HL-60/S4 treated with retinoic acid at 250 ng/mL for 4 days and 3 days (cell line): Measurements from ENCODE around the gene MSX1.

ENCODE experiments used
- in situ Hi-C: fragments of 300-500 bp; cut with MboI; formaldehyde crosslinking; loops from 2 replicates; pipeline ENCODE4 v1.7.0; 2022; ENCODE audit warnings: low sequenced_read_pairs

MSX1 gene

DNA sequence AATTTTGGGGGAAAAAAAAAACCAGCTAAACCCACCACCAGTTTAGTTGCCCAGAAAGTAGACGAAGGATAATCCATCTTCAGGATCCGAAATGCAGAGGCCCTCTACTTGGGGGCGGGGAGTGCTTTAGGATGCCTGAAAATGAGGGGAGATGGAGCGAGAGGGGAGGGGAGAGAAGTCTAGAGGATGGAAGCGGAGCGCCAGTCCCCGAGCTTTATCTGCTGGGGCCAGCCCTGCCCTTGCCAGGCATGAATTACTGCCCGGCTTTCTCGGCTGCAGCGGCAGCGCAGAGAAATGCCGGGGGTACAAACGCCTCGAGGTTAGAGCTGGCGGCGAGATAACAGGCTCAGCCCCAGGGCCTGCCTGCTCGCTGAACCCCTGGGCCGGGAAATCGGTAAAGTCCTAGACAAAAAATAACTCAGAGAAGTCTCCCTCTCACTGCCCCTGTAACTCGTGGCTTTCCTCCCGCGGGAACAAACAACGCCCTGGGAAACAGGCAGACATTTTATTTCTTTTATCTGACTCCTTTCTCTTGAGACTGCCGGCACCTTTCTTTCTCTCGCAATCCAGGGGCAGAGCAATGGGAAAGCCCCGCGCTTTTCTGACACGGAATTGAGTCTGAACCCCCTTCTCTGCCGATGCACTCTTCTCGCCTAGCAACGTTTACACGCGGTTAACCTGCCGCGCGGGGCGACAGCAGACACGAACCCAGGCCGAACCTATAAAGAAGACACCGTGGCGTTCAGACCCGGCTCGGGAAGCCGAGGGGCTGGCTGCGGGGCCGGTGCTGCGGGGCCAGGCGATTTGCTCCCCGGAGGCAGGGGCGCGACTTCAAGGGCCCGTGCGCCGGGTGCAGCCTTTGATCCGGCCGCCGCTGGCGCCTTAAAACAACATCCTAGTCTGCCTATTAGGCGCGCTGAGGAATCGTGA lies 3.1 kb upstream of the MSX1 start:
- in situ Hi-C loops: no loop called here

DNA sequence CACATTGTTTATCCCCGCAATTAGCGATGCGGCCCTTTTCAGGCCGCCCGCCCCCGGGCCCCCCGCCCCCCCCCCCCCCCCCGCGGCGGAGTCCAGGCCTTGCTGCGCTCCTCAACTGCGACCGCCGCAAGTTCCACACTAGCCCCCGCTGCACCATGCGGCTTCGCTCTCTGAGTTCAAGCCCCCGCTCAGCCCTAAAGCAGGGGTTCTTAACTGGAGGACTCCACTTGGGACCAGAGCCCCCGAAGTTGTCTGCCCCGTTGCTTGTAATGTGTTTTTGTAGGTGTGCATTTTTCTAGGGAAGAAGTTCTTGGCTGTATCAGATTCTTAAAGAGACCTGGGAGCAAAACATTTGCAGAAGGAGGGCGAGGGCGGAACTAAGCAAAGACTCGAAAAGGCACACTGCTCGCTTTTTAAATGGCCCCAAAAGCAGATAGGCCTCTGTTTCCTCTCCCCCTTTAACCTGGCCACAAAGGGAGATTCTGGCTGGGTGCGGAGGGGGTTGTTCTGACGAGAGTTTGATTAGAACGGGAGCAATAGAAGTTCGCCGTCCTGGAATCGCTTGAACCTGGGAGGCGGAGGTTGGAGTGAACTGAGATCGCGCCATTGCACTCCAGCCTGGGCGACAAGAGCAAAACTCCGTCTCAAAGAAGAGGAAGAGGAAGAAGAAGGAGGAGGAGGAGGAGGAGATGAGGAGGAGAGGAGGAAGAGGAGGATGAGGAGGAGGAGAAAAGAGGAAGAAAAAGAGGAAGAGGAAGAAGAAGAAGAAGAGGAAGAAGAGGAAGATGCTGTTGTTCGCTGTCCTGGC lies 2.3 kb upstream of the MSX1 start:
- in situ Hi-C loops: no loop called here

DNA sequence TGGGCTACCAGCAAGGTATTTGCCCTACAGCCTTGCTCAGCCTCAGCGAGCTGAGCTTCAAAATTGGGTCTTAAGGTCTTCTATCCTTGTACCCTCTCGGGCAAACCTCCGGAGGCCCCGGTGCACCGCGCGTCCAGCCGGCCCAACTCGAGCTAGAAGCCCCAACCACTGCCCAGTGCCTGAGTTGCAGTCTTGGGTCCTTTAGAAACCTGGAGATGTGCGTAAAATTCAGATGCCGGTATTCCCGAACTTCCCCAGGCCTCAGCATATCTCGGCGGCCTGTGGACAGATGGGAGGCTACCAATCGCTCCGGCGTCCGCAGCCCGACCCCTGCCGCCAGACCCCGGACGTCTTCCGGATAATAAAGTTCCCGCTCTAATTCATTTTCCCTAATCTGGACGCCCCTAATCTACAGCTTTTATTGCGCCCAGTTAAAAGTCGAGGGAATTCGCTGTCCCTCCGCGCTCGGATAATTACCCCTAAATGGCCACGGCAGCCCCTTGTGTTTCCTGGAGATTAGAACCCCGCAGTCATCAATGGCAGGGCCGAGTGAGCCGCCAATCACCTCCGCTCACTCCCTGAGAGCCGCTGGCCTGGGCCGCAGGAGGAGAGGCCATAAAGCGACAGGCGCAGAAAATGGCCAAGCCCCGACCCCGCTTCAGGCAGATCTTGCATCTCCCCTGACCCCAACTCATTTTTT lies 1.5 kb upstream of the MSX1 start:
- in situ Hi-C loops: no loop called here

DNA sequence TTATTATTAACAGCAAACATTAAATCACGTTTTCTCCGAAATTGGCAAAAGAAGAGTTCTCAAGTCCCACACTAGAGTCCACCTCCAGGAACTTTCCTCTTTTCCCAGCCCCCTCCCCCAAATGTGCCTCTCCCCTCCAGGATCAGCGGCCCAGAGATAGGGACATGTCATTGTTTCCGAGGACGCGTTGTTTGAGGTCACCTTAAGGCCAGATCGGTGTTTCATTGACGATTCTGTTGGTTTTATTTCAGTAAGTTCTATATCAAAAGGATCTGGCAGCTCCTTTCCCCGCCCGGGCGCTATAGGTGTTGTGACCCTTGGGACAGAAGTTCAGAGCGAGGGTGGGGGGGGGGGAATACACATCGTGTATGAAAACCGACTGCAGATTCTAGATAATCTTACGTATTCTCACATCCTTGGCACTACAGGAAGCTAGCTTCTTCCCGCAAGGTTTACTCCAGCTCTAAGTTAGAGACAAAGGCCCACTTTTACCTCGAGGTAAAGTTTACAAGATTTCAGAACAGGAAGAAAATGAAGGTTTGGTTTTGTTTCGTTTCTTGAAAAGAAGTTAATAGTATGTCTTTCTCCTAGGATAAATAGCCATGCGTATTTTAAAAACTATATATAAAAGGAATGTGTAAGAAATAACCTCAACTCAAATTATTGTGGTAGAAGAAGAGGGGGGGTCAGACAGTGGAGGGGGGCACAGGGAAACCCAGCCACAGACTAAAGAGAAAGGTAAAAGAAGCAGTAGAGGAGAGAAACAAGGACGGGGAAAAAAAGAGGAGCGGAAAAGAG lies 739 bp upstream of the MSX1 start:
- in situ Hi-C loops: no loop called here

DNA sequence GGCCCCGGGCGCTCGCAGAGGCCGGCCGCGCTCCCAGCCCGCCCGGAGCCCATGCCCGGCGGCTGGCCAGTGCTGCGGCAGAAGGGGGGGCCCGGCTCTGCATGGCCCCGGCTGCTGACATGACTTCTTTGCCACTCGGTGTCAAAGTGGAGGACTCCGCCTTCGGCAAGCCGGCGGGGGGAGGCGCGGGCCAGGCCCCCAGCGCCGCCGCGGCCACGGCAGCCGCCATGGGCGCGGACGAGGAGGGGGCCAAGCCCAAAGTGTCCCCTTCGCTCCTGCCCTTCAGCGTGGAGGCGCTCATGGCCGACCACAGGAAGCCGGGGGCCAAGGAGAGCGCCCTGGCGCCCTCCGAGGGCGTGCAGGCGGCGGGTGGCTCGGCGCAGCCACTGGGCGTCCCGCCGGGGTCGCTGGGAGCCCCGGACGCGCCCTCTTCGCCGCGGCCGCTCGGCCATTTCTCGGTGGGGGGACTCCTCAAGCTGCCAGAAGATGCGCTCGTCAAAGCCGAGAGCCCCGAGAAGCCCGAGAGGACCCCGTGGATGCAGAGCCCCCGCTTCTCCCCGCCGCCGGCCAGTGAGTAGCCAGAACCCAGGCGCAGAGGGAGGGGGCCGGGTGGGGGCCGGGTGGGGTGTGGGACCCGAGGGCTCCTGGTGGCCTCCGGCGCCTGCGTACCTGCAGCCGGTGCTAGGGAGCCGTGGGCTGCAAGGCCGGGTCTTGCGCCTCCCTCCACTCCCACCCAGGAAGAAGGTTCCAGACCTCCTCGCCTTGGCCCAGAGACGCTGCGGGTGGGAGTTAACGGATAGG lies 534 bp downstream of the MSX1 start:
- in situ Hi-C loops: no loop called here

DNA sequence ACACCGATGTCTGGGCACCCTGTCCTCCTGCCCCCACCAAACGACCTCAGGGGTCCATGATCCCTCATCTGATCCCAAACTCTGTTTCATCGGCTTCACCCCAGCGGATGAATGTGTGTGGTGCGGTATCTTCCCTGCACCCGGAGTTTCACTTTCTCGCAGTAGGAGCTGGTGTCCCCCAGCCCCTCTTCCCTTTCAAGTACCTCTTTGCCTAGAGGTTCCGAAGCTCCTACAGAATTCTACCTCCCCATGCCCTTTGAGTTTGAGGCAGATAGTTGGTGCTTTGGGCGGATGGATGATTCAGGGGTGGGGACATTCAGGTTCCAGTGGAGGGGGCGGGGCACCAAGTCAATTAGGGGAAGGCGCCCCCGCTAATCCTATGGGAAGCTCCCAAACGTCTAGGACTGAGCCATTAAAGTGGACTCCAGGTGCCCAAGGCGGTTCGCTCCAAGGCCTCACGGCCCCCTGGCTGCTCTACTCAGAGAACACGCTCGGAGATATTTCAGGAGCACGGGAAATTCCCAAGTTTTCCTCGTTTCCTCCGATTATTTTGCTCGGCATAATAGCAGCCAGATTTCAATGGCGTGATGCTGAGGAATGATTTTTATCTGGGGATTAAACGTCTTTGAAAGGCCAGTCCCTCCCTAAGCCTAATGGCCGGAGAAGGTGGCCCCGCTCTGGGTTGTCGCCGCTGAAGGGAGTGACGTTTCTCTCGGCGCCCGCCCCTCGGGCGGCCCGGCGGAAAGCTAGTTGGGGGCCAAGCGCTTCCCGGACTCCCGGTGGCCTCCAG lies 1.3 kb downstream of the MSX1 start:
- in situ Hi-C loops: no loop called here

DNA sequence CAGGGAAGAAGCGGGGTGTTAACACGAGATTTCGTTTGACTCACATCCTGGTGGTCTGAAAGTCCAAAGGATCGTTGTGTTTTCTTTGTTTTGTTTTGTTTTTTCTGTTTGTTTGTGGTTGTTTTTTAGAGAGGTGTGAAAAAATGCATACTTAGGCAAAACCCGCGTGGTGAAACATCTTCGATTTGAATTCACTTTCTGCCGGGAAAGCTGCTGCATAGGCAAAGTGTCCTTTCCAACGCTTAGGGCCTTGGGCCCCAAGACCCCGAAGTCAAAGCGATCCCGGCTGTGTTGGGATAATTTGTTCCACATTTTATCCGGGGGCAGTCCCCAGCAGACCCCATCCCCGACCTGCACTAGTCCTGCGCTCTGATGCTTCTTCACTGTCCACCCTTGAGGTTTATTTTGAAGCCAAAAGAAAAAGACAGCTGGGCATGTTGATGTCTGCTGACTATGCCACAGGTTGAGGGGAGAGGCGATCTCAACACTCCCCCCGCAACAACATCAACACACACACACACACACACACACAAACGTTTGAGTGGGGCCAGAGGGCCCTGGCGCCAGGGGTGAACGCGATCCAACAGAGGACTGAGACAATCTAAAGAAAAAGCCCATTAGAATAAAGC lies 2.0 kb downstream of the MSX1 start:
- in situ Hi-C loops: no loop called here

DNA sequence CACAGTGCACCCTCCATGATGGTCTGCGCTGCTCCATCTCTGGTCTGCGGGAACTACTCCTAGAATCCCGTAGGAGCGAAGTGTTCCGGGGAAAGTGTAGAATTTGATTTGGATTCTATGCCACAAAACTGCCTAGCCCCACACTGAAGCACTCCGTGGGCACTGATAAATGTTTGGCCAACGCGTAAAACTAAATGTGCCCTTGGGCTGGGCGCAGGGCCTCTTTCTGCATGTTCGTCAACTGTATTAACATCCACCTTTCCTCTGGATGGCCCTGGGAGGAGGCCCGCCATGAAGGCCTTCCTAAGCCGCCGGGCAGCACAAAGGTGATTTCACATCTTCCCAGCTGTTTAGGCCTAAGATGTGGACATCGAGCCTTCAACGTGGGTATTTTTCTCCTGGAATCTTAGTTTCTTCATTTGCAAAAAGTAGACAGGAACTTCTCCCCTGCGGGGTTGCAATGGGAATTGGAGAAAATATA lies 2.6 kb downstream of the MSX1 start:
- in situ Hi-C loops: no loop called here

DNA sequence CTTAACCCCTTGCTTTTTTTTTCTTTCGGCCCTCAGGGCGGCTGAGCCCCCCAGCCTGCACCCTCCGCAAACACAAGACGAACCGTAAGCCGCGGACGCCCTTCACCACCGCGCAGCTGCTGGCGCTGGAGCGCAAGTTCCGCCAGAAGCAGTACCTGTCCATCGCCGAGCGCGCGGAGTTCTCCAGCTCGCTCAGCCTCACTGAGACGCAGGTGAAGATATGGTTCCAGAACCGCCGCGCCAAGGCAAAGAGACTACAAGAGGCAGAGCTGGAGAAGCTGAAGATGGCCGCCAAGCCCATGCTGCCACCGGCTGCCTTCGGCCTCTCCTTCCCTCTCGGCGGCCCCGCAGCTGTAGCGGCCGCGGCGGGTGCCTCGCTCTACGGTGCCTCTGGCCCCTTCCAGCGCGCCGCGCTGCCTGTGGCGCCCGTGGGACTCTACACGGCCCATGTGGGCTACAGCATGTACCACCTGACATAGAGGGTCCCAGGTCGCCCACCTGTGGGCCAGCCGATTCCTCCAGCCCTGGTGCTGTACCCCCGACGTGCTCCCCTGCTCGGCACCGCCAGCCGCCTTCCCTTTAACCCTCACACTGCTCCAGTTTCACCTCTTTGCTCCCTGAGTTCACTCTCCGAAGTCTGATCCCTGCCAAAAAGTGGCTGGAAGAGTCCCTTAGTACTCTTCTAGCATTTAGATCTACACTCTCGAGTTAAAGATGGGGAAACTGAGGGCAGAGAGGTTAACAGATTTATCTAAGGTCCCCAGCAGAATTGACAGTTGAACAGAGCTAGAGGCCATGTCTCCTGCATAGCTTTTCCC lies 3.4 kb downstream of the MSX1 start:
- in situ Hi-C loops: no loop called here

DNA sequence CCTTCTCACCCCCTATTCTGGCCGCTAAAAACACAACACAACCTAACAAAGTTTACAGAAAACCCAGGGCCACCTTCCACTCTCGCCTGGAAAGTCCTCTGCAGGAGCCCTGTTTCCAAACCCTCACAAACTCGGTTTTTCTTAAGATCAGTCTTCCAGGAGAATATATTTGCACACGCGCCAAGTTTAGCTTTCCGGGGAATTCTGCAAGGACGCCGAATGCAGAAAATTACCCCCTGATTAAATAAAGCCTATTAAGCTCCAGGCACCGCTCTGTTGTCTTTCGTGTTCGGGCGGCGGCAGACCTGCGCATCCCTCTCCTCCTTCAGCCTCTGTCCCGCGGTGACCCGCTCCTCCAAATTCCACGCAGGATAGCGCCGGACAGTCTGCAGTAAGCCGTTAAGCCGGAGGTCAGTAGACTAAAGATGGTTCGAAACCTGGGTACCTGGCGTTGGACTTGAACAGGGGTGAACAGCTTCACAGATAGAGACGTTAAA lies 5.0 kb downstream of the MSX1 start:
- in situ Hi-C loops: no loop called here

DNA sequence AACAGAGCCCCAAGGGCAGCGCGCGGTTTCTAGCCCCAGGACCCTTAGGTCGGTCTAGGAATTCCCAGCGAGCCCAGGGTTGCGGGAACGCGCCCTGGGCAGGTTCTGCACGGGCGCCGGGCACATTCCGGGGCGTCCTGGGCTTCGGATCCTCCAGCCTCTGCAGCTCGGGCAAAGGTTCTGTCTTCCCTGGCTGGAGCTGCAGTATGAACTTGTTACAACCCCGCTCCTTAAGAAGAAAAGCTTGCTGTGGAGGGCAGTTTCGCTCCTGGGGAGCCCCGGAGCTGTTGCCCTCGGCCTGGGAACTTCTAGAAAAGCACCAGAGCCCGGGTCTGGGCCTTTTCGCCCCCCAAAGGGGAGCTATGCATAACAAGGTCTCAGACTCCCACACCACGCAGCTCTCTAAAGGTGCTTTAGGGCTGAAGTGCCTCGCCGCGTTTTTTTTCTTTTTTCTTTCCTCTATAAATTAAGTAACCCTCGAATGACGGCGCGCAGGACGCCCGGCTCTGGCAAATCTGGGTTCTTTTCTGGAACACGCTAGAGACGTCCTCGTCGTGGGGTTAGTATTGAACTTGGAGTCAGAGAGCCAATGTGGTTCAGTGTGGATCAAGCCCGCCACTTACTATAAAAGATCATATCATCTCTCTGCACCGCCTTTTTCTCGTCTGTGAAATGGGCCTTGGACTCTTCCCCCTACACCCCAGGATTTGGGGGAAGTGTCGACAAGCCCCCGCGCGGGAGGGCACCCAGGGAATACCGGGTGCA lies 5.7 kb downstream of the MSX1 start:
- in situ Hi-C loops: no loop called here

DNA sequence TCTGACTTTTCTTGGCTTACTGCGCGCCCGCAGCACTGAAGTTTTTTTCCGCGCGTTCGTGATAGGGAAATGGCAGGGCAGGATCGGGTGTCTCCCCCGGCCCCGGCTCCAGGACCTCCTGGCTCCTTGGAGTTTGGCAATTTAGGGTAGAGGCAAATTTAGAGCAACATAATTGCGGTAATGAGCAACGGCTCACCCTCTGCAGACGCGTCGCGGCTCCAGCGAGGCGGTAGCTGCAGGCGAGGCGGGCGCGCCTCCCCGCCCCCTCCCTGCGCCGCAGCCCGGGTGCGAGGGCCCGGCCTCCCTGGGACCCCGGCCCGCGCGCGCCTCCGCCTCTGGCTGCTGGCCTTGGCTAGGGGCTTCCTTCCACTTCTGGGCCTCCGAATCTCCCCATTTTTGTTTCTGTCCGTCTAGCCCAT lies 6.2 kb downstream of the MSX1 start:
- in situ Hi-C loops: no loop called here

DNA sequence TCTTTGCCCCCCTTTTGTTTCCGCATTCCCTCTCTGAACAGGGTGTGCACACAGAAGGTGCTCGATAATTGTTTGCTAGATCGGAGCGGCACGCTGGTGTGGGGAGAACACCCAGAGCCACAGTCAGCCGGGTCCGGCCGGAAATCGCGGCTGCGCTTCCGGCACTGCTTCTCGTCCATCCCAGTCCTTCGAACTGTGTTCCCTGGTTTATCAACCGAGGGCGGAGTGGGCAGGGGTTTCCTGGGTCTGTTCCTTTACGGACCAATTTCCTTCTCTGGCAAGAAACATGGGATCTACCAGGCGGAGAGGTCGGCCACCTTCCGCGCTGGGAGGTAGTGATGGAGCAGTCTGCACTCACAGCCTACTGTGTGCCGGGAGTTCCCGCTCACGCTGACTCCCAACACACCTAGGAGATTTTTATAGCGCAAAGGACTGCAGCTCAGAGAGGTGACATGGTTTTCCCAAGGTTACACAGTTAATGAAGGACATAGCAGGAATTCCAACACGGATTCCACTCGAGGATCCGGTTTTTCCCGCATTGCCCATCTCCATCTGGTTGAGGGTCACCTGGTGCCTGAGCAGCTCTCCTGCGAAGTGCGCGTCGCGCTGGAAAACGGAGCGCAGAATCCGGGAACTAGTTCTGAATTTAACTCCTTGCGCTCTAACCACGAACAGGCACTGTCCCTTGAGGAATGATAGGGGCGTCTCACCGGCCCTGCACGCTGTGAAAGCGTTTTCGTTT lies 6.8 kb downstream of the MSX1 start:
- in situ Hi-C loops: no loop called here

DNA sequence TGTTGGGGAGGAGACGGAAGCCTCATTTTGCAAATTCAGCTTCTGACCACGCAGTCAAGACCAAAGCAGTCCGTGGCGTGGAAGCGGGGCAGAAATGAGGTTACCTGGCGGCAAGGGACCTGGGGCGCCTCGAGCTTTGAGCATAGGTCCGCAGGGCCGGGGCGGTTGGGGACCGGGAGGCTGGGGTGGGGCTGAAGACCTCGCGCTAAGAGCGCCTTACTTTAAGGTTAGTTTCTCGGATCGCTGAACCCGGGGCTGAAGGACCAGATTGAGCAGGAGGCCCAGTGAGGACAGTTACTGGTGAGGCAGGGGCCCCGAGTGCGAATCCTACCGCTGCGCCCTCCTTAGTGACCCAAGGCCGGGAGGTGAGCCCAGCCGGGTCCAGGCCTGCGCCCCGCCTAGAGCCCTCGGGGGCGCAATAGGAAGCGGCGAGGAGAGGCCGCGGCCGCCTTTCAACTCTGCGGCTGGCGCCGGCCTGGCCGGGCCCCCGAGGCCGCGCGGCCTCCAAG lies 7.5 kb downstream of the MSX1 start:
- in situ Hi-C loops: no loop called here

DNA sequence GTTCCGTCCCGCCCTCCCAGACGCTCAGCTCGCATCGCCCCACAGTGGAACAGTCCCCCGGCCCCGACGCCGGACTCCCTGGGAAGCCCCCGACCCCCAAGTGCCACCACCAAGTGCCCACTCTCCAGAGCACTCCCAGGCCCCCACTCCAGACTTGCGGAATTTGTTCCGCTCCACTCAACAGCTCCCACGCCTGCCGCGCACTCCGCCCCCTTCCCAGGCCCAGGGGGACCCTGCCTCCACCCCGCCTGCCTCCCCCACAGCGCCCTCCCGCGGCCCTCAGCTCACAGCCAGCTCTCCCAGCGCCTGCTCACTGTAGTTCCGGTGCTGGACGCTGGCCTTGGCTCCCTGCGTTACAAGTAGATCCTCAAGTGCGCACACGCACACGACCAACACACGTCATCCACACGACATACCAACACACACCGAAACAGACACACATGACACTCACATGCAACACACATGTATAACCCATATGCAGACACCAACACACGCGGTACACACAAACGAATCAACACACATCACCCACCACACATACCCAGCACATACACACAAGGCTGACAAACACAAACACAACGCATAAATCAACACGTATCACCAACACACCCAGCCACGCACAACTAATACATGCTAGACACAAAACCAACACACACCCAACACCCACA lies 8.0 kb downstream of the MSX1 start:
- in situ Hi-C loops: no loop called here
